Prostate gland (tissue), 2 donors: Measurements from ENCODE around the gene COL5A1.

ENCODE experiments used
- CTCF ChIP-seq, 4 experiments: fragments of 200-600 bp in 2 of 4; fragments of 450-650 bp in 2 of 4; sonication (generic) in 2 of 4; IDR thresholded peaks; 1 replicate in 3 of 4; 2 replicates in 1 of 4; pipeline ENCODE4 v1.5.1; 2016 to 2019; ENCODE audit warnings: antibody characterized with exemption in 4 of 4, mild to moderate bottlenecking in 2 of 4, moderate library complexity in 2 of 4
- POLR2A ChIP-seq: fragments of 450-650 bp; IDR thresholded peaks from one replicate; pipeline ENCODE4 v1.6.1; 2016; ENCODE audit warnings: antibody characterized with exemption, mild to moderate bottlenecking

GRCh38 chr9:134639994-134640393, 1.6 kb upstream of the COL5A1 start:
- TF ChIP-seq CTCF (IDR thresholded peaks at IDR 0.05) (no peak), POLR2A (no peak)
